WTC11 (cell line): Measurements from ENCODE around the gene PTPRG. TPM values are rescaled to one million over a fixed set of nuclear protein-coding genes. Genes with fewer than 3 reads are reported as not detected.

Experiments
- ATAC-seq: fragments of 200-7000 bp; cut with Tn5 transposase; 2 replicates; pipeline ENCODE4 v1.10.0; 2021; ENCODE audit warnings: mild to moderate bottlenecking, moderate library complexity
- CTCF ChIA-PET: fragments of 300-600 bp; sonication (Branson Sonifier 250); formaldehyde crosslinking; loops from one replicate; lab custom pipeline; 2021; ENCODE audit warnings: antibody characterized with exemption; lab: Charles Lee
- POLR2A ChIA-PET: fragments of 350-600 bp; sonication (Branson Sonifier 250); formaldehyde crosslinking; loops from one replicate; lab custom pipeline; 2021; ENCODE audit warnings: antibody characterized with exemption; lab: Charles Lee
- DNase-seq: peaks from one replicate; pipeline ENCODE4 v3.0.0; 2021; ENCODE audit warnings: low spot score
- H3K27ac Mint-ChIP-seq: 2 replicates; pipeline ENCODE4 v1.8.0; 2021; ENCODE audit warnings: mixed read lengths
- H3K27me3 Mint-ChIP-seq: 2 replicates; pipeline ENCODE4 v1.8.0; 2021; ENCODE audit warnings: low read depth, mild to moderate bottlenecking, moderate library complexity, mixed read lengths
- H3K36me3 Mint-ChIP-seq: 2 replicates; pipeline ENCODE4 v1.8.0; 2021; ENCODE audit warnings: mixed read lengths
- H3K4me1 Mint-ChIP-seq: 2 replicates; pipeline ENCODE4 v1.8.0; 2022; ENCODE audit warnings: mixed read lengths
- H3K4me3 Mint-ChIP-seq: 2 replicates; pipeline ENCODE4 v1.8.0; 2021; ENCODE audit warnings: mild to moderate bottlenecking, moderate library complexity, mixed read lengths
- H3K9me3 Mint-ChIP-seq: 2 replicates; pipeline ENCODE4 v1.8.0; 2021; ENCODE audit warnings: mixed read lengths
- ATF1 ChIP-seq: sonication (generic); formaldehyde crosslinking; IDR thresholded peaks from 2 replicates; pipeline ENCODE4 v1.8.1; 2023; ENCODE audit warnings: mild to moderate bottlenecking, moderate library complexity, missing genetic modification reagents
- CREB1 ChIP-seq: sonication (generic); formaldehyde crosslinking; IDR thresholded peaks from 2 replicates; pipeline ENCODE4 v1.8.0; 2023; ENCODE audit warnings: mild to moderate bottlenecking, missing genetic modification reagents
- GABPB1 ChIP-seq: sonication (generic); formaldehyde crosslinking; IDR thresholded peaks from 2 replicates; pipeline ENCODE4 v1.8.1; 2023; ENCODE audit warnings: mild to moderate bottlenecking, missing genetic modification reagents
- HMGA2 ChIP-seq: fragments of 250-450 bp; sonication (Bioruptor Pico); IDR thresholded peaks from 2 replicates; pipeline ENCODE4 v1.4.0; 2021; ENCODE audit warnings: mild to moderate bottlenecking, moderate library complexity
- IRF2 ChIP-seq: sonication (generic); formaldehyde crosslinking; IDR thresholded peaks from 2 replicates; pipeline ENCODE4 v1.8.0; 2022; ENCODE audit warnings: low read depth, missing genetic modification reagents, borderline replicate concordance
- JUN ChIP-seq: sonication (generic); formaldehyde crosslinking; IDR thresholded peaks from 2 replicates; pipeline ENCODE4 v1.8.0; 2023; ENCODE audit warnings: mild to moderate bottlenecking, missing genetic modification reagents
- KAT7 ChIP-seq: sonication (generic); formaldehyde crosslinking; IDR thresholded peaks from 2 replicates; pipeline ENCODE4 v1.8.1; 2023; ENCODE audit warnings: missing genetic modification reagents, mild to moderate bottlenecking, borderline replicate concordance
- MYBL2 ChIP-seq: sonication (generic); formaldehyde crosslinking; IDR thresholded peaks from 2 replicates; pipeline ENCODE4 v1.8.1; 2023; ENCODE audit warnings: mild to moderate bottlenecking, moderate library complexity, missing genetic modification reagents
- NFYB ChIP-seq: sonication (generic); formaldehyde crosslinking; conservative IDR thresholded peaks from 2 replicates; pipeline ENCODE4 v1.8.0; 2022; ENCODE audit warnings: low read depth, missing genetic modification reagents
- TEAD1 ChIP-seq: sonication (generic); formaldehyde crosslinking; IDR thresholded peaks from 2 replicates; pipeline ENCODE4 v1.8.0; 2022; ENCODE audit warnings: mild to moderate bottlenecking, missing genetic modification reagents
- ZBTB21 ChIP-seq: sonication (generic); formaldehyde crosslinking; IDR thresholded peaks from 2 replicates; pipeline ENCODE4 v1.8.1; 2023; ENCODE audit warnings: mild to moderate bottlenecking, missing genetic modification reagents, borderline replicate concordance
- ZNF121 ChIP-seq: sonication (generic); formaldehyde crosslinking; IDR thresholded peaks from 2 replicates; pipeline ENCODE4 v1.8.0; 2023; ENCODE audit warnings: missing genetic modification reagents
- ZNF138 ChIP-seq: sonication (generic); formaldehyde crosslinking; conservative IDR thresholded peaks from 2 replicates; pipeline ENCODE4 v1.8.1; 2022; ENCODE audit warnings: mild to moderate bottlenecking, moderate library complexity, missing genetic modification reagents
- ZNF219 ChIP-seq: sonication (generic); formaldehyde crosslinking; IDR thresholded peaks from 2 replicates; pipeline ENCODE4 v1.8.0; 2023; ENCODE audit warnings: missing genetic modification reagents, mild to moderate bottlenecking, borderline replicate concordance
- ZNF263 ChIP-seq: sonication (generic); formaldehyde crosslinking; IDR thresholded peaks from 2 replicates; pipeline ENCODE4 v1.8.1; 2022; ENCODE audit warnings: low read depth, mild to moderate bottlenecking, moderate library complexity, missing genetic modification reagents
- ZNF423 ChIP-seq: fragments of 250-450 bp; sonication (Bioruptor Pico); IDR thresholded peaks from 2 replicates; pipeline ENCODE4 v2.1.2; 2022; ENCODE audit warnings: mild to moderate bottlenecking, moderate library complexity
- total RNA-seq: library from RNA; stranded (reverse); gene quantifications from 3 replicates; pipeline ENCODE4 v1.2.3, GENCODE V29; 2021
- TF ChIP-seq, protein P1 (sequence below): sonication (generic); formaldehyde crosslinking; IDR thresholded peaks from 2 replicates; pipeline ENCODE4 v1.8.0; 2022; ENCODE audit warnings: mild to moderate bottlenecking, missing genetic modification reagents
- TF ChIP-seq, protein P2 (sequence below): sonication (generic); formaldehyde crosslinking; conservative IDR thresholded peaks from 2 replicates; pipeline ENCODE4 v1.8.1; 2022; ENCODE audit warnings: mild to moderate bottlenecking, missing genetic modification reagents
- TF ChIP-seq, protein P3 (sequence below): sonication (generic); formaldehyde crosslinking; IDR thresholded peaks from 2 replicates; pipeline ENCODE4 v1.8.0; 2023; ENCODE audit warnings: missing genetic modification reagents
- TF ChIP-seq, protein P4 (sequence below): sonication (generic); formaldehyde crosslinking; IDR thresholded peaks from 2 replicates; pipeline ENCODE4 v1.8.0; 2022; ENCODE audit warnings: mild to moderate bottlenecking, missing genetic modification reagents
- TF ChIP-seq, protein P5 (sequence below): sonication (generic); formaldehyde crosslinking; IDR thresholded peaks from 2 replicates; pipeline ENCODE4 v1.8.0; 2023; ENCODE audit warnings: missing genetic modification reagents, mild to moderate bottlenecking, borderline replicate concordance
- TF ChIP-seq, protein P6 (sequence below): fragments of 250-450 bp; sonication (Bioruptor Pico); IDR thresholded peaks from 2 replicates; pipeline ENCODE4 v1.9.0; 2021; ENCODE audit warnings: moderate library complexity, mild to moderate bottlenecking, inconsistent platforms, borderline replicate concordance
- TF ChIP-seq, protein P7 (sequence below): fragments of 250-450 bp; sonication (Bioruptor Pico); IDR thresholded peaks from 2 replicates; pipeline ENCODE4 v1.9.0; 2021; ENCODE audit warnings: mild to moderate bottlenecking, borderline replicate concordance

Gene PTPRG
- total RNA-seq, 1 experiment from 2014 or later: 106 TPM

DNA sequence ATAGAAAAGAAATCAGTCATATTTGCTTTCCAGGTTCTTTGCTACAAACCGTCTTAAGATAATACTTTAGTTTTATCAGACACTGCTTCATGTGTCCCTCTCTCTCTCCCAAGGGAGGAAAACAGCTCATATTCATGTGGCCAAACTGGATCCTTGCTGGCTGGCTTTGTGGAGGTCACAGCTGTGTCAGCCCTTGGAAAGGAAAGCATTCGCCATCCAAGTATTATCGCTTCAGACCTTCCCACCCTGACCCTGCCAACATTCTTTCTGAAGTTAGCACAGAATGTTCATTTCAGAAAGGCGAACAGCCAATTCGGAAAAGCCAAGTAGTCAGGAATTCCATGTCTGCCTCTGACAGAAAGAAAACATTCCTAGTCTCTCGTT is 598.3 kb downstream of the PTPRG start:
- Mint-ChIP-seq H3K9me3 (no peaks in the 10 kb centered on the region), H3K4me1 (peaks cover 8% of the 10 kb centered on the region), H3K36me3 (peaks cover 34% of the 10 kb centered on the region), H3K27me3 (no peaks in the 10 kb centered on the region), H3K4me3 (no peak overlapping the region), H3K27ac (no peak overlapping the region)
- TF ChIP-seq ZBTB21 (CRISPR knock-in tag): no peak
- TF ChIP-seq ZNF138 (CRISPR knock-in tag): no peak
- TF ChIP-seq, protein P1, sequence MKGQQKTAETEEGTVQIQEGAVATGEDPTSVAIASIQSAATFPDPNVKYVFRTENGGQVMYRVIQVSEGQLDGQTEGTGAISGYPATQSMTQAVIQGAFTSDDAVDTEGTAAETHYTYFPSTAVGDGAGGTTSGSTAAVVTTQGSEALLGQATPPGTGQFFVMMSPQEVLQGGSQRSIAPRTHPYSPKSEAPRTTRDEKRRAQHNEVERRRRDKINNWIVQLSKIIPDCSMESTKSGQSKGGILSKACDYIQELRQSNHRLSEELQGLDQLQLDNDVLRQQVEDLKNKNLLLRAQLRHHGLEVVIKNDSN (CRISPR knock-in tag): no peak
- TF ChIP-seq, protein P2, sequence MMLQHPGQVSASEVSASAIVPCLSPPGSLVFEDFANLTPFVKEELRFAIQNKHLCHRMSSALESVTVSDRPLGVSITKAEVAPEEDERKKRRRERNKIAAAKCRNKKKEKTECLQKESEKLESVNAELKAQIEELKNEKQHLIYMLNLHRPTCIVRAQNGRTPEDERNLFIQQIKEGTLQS (CRISPR knock-in tag): no peak
- TF ChIP-seq, protein P3, sequence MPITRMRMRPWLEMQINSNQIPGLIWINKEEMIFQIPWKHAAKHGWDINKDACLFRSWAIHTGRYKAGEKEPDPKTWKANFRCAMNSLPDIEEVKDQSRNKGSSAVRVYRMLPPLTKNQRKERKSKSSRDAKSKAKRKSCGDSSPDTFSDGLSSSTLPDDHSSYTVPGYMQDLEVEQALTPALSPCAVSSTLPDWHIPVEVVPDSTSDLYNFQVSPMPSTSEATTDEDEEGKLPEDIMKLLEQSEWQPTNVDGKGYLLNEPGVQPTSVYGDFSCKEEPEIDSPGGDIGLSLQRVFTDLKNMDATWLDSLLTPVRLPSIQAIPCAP (CRISPR knock-in tag): no peak
- TF ChIP-seq KAT7 (CRISPR knock-in tag): no peak
- no peak for TF ChIP-seq CREB1 (CRISPR knock-in tag)
- TF ChIP-seq ATF1 (CRISPR knock-in tag): no peak
- TF ChIP-seq, protein P4, sequence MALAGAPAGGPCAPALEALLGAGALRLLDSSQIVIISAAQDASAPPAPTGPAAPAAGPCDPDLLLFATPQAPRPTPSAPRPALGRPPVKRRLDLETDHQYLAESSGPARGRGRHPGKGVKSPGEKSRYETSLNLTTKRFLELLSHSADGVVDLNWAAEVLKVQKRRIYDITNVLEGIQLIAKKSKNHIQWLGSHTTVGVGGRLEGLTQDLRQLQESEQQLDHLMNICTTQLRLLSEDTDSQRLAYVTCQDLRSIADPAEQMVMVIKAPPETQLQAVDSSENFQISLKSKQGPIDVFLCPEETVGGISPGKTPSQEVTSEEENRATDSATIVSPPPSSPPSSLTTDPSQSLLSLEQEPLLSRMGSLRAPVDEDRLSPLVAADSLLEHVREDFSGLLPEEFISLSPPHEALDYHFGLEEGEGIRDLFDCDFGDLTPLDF (CRISPR knock-in tag): no peak
- no peak for TF ChIP-seq ZNF219 (CRISPR knock-in tag)
- TF ChIP-seq IRF2 (CRISPR knock-in tag): no peak
- TF ChIP-seq, protein P5, sequence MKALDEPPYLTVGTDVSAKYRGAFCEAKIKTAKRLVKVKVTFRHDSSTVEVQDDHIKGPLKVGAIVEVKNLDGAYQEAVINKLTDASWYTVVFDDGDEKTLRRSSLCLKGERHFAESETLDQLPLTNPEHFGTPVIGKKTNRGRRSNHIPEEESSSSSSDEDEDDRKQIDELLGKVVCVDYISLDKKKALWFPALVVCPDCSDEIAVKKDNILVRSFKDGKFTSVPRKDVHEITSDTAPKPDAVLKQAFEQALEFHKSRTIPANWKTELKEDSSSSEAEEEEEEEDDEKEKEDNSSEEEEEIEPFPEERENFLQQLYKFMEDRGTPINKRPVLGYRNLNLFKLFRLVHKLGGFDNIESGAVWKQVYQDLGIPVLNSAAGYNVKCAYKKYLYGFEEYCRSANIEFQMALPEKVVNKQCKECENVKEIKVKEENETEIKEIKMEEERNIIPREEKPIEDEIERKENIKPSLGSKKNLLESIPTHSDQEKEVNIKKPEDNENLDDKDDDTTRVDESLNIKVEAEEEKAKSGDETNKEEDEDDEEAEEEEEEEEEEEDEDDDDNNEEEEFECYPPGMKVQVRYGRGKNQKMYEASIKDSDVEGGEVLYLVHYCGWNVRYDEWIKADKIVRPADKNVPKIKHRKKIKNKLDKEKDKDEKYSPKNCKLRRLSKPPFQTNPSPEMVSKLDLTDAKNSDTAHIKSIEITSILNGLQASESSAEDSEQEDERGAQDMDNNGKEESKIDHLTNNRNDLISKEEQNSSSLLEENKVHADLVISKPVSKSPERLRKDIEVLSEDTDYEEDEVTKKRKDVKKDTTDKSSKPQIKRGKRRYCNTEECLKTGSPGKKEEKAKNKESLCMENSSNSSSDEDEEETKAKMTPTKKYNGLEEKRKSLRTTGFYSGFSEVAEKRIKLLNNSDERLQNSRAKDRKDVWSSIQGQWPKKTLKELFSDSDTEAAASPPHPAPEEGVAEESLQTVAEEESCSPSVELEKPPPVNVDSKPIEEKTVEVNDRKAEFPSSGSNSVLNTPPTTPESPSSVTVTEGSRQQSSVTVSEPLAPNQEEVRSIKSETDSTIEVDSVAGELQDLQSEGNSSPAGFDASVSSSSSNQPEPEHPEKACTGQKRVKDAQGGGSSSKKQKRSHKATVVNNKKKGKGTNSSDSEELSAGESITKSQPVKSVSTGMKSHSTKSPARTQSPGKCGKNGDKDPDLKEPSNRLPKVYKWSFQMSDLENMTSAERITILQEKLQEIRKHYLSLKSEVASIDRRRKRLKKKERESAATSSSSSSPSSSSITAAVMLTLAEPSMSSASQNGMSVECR (CRISPR knock-in tag): no peak
- TF ChIP-seq ZNF423: no peak
- no peak for TF ChIP-seq GABPB1 (CRISPR knock-in tag)
- no peak for TF ChIP-seq ZNF263 (CRISPR knock-in tag)
- TF ChIP-seq JUN: no peak
- no peak for TF ChIP-seq NFYB (CRISPR knock-in tag)
- no peak for TF ChIP-seq ZNF121 (CRISPR knock-in tag)
- no peak for TF ChIP-seq HMGA2 (CRISPR knock-in tag)
- no peak for TF ChIP-seq TEAD1 (CRISPR knock-in tag)
- POLR2A ChIA-PET: no interaction called here
- ATAC-seq (no peak), DNase-seq (no peak)
- CTCF ChIA-PET: interaction anchor here (0.6 kb wide), 1 partner anchor 281 kb away, joined by 3 read pairs; no protein-coding TSS in a partner anchor

DNA sequence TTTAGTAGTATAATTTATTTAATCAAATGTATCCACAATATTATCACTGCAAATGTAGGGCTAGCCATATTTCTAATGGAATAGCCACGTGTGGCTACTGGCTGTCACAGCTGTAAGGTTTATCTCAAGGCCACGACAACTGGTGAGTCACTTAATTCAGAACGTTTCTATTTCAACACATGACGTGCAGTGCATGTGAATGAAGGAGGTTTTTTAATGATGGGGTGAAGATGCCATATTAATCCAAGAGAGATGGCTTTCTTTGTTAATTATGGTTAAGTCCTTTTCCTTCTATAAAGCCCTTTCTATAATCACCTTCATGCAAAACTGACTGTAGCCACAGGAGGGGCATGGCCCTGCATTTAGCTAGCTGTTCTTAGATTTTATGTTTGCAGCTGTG is 600.0 kb downstream of the PTPRG start:
- no peak overlapping the region for H3K27ac Mint-ChIP-seq
- POLR2A ChIA-PET: no interaction called here
- H3K4me1 Mint-ChIP-seq: peaks cover 20% of the 10 kb centered on the region
- ATAC-seq (no peak), DNase-seq (no peak)
- no peaks in the 10 kb centered on the region for H3K27me3 Mint-ChIP-seq
- H3K9me3 Mint-ChIP-seq: no peaks in the 10 kb centered on the region
- H3K4me3 Mint-ChIP-seq: no peak overlapping the region
- peaks cover 33% of the 10 kb centered on the region for H3K36me3 Mint-ChIP-seq
- CTCF ChIA-PET: interaction anchor here (0.7 to 1.0 kb wide), 2 partner anchors 26 to 1807 kb away, joined by 6 read pairs; no protein-coding TSS in a partner anchor
- TF ChIP-seq, protein P6, sequence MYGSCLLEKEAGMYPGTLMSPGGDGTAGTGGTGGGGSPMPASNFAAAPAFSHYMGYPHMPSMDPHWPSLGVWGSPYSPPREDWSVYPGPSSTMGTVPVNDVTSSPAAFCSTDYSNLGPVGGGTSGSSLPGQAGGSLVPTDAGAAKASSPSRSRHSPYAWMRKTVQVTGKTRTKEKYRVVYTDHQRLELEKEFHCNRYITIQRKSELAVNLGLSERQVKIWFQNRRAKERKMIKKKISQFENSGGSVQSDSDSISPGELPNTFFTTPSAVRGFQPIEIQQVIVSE (CRISPR knock-in tag): no peak
- TF ChIP-seq, protein P1 (CRISPR knock-in tag): no peak
- TF ChIP-seq, protein P7, sequence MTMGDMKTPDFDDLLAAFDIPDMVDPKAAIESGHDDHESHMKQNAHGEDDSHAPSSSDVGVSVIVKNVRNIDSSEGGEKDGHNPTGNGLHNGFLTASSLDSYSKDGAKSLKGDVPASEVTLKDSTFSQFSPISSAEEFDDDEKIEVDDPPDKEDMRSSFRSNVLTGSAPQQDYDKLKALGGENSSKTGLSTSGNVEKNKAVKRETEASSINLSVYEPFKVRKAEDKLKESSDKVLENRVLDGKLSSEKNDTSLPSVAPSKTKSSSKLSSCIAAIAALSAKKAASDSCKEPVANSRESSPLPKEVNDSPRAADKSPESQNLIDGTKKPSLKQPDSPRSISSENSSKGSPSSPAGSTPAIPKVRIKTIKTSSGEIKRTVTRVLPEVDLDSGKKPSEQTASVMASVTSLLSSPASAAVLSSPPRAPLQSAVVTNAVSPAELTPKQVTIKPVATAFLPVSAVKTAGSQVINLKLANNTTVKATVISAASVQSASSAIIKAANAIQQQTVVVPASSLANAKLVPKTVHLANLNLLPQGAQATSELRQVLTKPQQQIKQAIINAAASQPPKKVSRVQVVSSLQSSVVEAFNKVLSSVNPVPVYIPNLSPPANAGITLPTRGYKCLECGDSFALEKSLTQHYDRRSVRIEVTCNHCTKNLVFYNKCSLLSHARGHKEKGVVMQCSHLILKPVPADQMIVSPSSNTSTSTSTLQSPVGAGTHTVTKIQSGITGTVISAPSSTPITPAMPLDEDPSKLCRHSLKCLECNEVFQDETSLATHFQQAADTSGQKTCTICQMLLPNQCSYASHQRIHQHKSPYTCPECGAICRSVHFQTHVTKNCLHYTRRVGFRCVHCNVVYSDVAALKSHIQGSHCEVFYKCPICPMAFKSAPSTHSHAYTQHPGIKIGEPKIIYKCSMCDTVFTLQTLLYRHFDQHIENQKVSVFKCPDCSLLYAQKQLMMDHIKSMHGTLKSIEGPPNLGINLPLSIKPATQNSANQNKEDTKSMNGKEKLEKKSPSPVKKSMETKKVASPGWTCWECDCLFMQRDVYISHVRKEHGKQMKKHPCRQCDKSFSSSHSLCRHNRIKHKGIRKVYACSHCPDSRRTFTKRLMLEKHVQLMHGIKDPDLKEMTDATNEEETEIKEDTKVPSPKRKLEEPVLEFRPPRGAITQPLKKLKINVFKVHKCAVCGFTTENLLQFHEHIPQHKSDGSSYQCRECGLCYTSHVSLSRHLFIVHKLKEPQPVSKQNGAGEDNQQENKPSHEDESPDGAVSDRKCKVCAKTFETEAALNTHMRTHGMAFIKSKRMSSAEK: no peak
- no peak for TF ChIP-seq MYBL2 (CRISPR knock-in tag)
- TF ChIP-seq, protein P2 (CRISPR knock-in tag): no peak
